Mesothelial cell of epicardium (in vitro differentiated cells): ENCODE data around the gene APRT. TPM values are rescaled to one million over a fixed set of nuclear protein-coding genes. Genes with fewer than 3 reads are reported as not detected.

Experiments used
- DNase-seq, 2 experiments: peaks; one replicate each; pipeline ENCODE4 v3.0.0; 2021; ENCODE audit warnings: low spot score in 2 of 2; ENCODE audit not compliant: unreplicated experiment in 2 of 2
- H3K27ac Mint-ChIP-seq: 2 replicates; pipeline ENCODE4 v1.8.0; 2021; ENCODE audit warnings: mixed read lengths
- H3K27me3 Mint-ChIP-seq: 2 replicates; pipeline ENCODE4 v1.8.0; 2021; ENCODE audit warnings: low read depth, mixed read lengths
- H3K36me3 Mint-ChIP-seq: 2 replicates; pipeline ENCODE4 v1.8.0; 2021; ENCODE audit warnings: mixed read lengths
- H3K4me1 Mint-ChIP-seq: 2 replicates; pipeline ENCODE4 v1.8.0; 2021; ENCODE audit warnings: mixed read lengths
- H3K4me3 Mint-ChIP-seq: 2 replicates; pipeline ENCODE4 v1.8.0; 2021; ENCODE audit warnings: mild to moderate bottlenecking, moderate library complexity, mixed read lengths
- H3K9me3 Mint-ChIP-seq: 2 replicates; pipeline ENCODE4 v1.8.0; 2021; ENCODE audit warnings: mixed read lengths
- total RNA-seq: library from RNA; stranded (reverse); gene quantifications from 3 replicates; pipeline ENCODE4 v1.2.1, GENCODE V29; 2021
- TF ChIP-seq, protein P1 (sequence below): fragments of 200-600 bp; sonication (generic); IDR thresholded peaks from one replicate; pipeline ENCODE4 v1.5.0; 2021; ENCODE audit warnings: antibody characterized with exemption; ENCODE audit not compliant: unreplicated experiment

APRT gene
- total RNA-seq, 1 donor from 2014 or later = 96.2 TPM

DNA sequence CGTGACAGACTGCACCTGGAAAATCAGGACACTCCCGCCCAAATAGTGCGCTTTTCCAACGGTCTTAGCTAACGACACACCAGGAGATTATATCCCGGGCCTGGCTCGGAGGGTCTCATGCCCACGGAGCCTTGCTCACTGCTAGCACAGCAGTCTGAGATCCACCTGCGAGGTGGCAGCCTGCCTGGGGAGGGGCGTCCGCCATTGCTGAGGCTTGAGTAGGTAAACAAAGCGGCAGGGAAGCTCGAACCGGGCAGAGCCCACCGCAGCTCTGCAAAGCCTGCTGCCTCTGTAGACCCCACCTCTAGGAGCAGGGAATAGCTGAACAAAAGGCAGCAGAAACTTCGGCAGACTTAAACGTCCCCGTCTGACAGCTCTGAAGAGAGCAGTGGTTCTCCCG is 39.9 kb upstream of the APRT start:
- TF ChIP-seq, protein P1, sequence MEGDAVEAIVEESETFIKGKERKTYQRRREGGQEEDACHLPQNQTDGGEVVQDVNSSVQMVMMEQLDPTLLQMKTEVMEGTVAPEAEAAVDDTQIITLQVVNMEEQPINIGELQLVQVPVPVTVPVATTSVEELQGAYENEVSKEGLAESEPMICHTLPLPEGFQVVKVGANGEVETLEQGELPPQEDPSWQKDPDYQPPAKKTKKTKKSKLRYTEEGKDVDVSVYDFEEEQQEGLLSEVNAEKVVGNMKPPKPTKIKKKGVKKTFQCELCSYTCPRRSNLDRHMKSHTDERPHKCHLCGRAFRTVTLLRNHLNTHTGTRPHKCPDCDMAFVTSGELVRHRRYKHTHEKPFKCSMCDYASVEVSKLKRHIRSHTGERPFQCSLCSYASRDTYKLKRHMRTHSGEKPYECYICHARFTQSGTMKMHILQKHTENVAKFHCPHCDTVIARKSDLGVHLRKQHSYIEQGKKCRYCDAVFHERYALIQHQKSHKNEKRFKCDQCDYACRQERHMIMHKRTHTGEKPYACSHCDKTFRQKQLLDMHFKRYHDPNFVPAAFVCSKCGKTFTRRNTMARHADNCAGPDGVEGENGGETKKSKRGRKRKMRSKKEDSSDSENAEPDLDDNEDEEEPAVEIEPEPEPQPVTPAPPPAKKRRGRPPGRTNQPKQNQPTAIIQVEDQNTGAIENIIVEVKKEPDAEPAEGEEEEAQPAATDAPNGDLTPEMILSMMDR = no peak
- no peak for DNase-seq
- peaks cover 5% of the 10 kb centered on the region for H3K36me3 Mint-ChIP-seq
- peaks cover 3% of the 10 kb centered on the region for H3K4me1 Mint-ChIP-seq
- no peaks in the 10 kb centered on the region for H3K9me3 Mint-ChIP-seq
- no peaks in the 10 kb centered on the region for H3K27me3 Mint-ChIP-seq
- H3K27ac Mint-ChIP-seq = no peak overlapping the region
- H3K4me3 Mint-ChIP-seq = no peak overlapping the region

DNA sequence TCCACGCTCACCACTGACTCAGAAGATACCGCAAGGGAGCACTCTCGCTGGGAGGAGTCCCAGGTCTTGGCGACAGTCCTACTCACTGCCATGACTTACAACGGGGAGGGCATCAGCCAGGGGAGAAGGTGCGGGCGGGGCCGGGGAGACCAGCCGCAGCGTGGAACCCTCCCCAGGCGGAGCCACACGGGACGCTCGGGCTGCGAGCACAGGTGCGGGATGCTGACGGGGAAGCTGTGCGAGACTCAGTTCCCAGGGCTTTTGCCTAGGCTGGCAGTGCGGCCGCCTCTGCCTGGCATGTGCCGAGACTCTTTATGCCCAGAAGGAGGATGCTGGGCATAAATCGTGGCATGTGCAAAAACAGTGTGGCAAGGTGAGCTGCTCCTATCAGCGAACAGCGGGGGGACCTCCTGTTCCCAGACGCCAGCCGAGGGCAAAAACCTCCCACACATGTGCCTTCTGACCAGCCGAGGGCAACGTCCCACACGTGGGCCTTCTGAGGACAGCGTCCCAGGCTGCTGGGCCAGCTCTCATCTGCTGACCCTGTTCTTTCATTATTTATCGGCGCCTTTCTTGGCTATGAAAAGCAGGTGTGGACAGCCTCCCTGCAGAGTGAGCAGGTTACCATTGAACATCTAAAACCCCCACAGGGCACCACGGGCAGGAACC is 38.9 kb upstream of the APRT start:
- DNase-seq = no peak
- H3K36me3 Mint-ChIP-seq = peaks cover 5% of the 10 kb centered on the region
- H3K4me3 Mint-ChIP-seq = no peak overlapping the region
- H3K27ac Mint-ChIP-seq = no peak overlapping the region
- H3K4me1 Mint-ChIP-seq = peaks cover 3% of the 10 kb centered on the region
- H3K27me3 Mint-ChIP-seq = no peaks in the 10 kb centered on the region
- no peaks in the 10 kb centered on the region for H3K9me3 Mint-ChIP-seq
- TF ChIP-seq, protein P1 = no peak

DNA sequence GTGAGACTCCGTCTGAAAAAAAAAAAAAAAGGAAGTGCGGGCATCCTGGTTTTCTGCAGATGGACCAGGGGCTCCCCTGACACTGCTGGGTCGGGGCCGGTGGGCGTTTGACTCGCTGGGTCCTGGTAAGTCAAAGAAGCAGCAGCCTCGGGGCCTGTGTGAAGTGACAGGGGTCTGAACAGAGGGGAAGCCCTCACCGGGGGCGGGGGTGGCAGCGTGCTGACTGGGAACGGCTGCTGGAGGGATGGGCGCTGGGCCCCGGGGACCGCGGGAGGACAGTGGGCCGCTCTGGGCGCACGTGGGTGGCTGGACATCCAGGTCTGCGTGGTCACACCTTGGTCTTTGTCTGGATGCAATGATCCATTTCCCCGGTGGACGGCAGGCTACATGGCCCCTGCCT is 36.8 kb upstream of the APRT start:
- Mint-ChIP-seq H3K9me3 (no peaks in the 10 kb centered on the region), H3K27me3 (no peaks in the 10 kb centered on the region), H3K36me3 (peaks cover 5% of the 10 kb centered on the region), H3K4me3 (no peak overlapping the region), H3K27ac (no peak overlapping the region), H3K4me1 (no peaks in the 10 kb centered on the region)
- no peak for DNase-seq
- TF ChIP-seq, protein P1 = no peak

DNA sequence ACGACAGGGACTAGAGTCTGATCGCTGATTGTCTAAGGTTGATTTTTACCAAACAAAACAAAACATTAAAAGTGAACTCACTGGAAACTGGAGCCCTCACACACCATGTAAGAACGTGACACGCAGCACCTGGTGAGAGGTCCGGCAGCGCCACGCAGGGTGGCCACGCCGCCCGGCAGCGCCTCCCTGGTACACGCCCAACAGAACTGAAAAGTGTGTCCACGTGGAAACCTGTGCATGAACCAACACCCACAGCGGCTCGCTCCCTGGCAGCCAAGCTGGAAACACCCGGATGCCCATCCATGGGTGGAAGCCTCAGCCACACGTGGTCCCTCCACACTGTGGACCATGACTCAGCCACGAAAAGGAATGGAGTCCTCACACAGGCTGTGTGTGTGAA is 35.9 kb upstream of the APRT start:
- Mint-ChIP-seq H3K36me3 (peaks cover 5% of the 10 kb centered on the region), H3K9me3 (no peaks in the 10 kb centered on the region), H3K4me3 (no peak overlapping the region), H3K27ac (no peak overlapping the region), H3K27me3 (no peaks in the 10 kb centered on the region), H3K4me1 (no peaks in the 10 kb centered on the region)
- DNase-seq = no peak
- TF ChIP-seq, protein P1 = no peak

DNA sequence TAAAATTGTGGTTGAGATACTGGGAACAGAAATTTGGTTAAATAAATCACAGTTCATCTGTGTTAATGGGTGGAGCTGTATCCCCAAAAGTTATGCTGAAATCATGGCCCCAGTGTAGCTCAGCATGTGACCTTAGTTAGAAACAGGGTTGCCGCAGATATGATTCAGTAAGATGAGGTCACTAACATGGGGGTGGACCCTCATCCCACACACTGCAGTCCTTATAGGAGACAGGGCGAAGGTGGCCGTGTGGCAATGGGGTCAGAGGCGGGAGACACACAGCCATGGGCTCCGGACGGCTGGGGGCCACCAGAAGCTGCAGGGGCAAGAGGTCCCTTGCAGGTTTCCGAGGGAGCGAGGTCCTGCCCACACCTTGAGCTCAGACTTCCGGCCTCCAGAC is 34.4 kb upstream of the APRT start:
- Mint-ChIP-seq H3K4me3 (no peak overlapping the region), H3K4me1 (no peaks in the 10 kb centered on the region), H3K27me3 (no peaks in the 10 kb centered on the region), H3K9me3 (no peaks in the 10 kb centered on the region), H3K36me3 (peaks cover 3% of the 10 kb centered on the region), H3K27ac (no peak overlapping the region)
- DNase-seq = no peak
- TF ChIP-seq, protein P1 = no peak
